HepG2 (cell line): Measurements from ENCODE around the gene SERPINI1. TPM values are rescaled to one million over a fixed set of nuclear protein-coding genes. Genes with fewer than 3 reads are reported as not detected.

ENCODE experiments used
- ATAC-seq: fragments of 200-7000 bp; cut with Tn5 transposase; 3 replicates; pipeline ENCODE4 v1.9.1; 2020; ENCODE audit warnings: mild to moderate bottlenecking, moderate library complexity
- BruUV-seq: library from RNA; stranded (reverse); fragments of 400-500 nt; replicated peaks from 2 replicates; lab custom pipeline; 2021; lab: Mats Ljungman, UMichigan
- CTCF ChIA-PET: fragments of 300-600 bp; formaldehyde crosslinking; extraction: SDS; loops from one replicate; lab custom pipeline; 2021; ENCODE audit warnings: low total read pairs, inconsistent platforms, low intra/inter-chr PET ratio; lab: Yijun Ruan, JAX
- POLR2A ChIA-PET: fragments of 350-600 bp; sonication (Branson Sonifier 250); formaldehyde crosslinking; loops from one replicate; lab custom pipeline; 2020; ENCODE audit warnings: antibody characterized with exemption, inconsistent platforms; lab: Yijun Ruan, JAX
- DNase-seq: peaks from one replicate; pipeline ENCODE4 v3.0.0-alpha.2; 2015; ENCODE audit warnings: low spot score
- FAIRE-seq: peaks from 3 replicates; lab custom pipeline; 2011; peaks lifted over from hg19 to GRCh38; lab: Jason Lieb, UNC
- H2AFZ ChIP-seq: one replicate; pipeline ENCODE4 v1.6.1; 2011; ENCODE audit warnings: low read length, inconsistent platforms
- H3K27ac ChIP-seq: fragments of 300-600 bp; 3 replicates; pipeline ENCODE4 v1.8.0; 2011; ENCODE audit warnings: mixed run types, mild to moderate bottlenecking, mixed read lengths, low read length, inconsistent platforms; ENCODE audit not compliant: insufficient read depth; ENCODE audit errors: extremely low read length
- H3K27me3 ChIP-seq, 2 experiments: fragments of 200-600 bp in 1 of 2; 2 replicates in 1 of 2; 3 replicates in 1 of 2; pipeline versions ENCODE4 v1.6.0 to v1.8.0; 2011; ENCODE audit warnings: low read length in 2 of 2, mild to moderate bottlenecking in 2 of 2, moderate library complexity in 2 of 2, inconsistent platforms in 1 of 2; ENCODE audit not compliant: insufficient read depth in 2 of 2, control insufficient read depth in 1 of 2
- H3K36me3 ChIP-seq, 2 experiments: fragments of 200-600 bp in 1 of 2; replicated peaks in 1 of 2; 2 replicates in 1 of 2; 3 replicates in 1 of 2; pipeline versions ENCODE4 v1.5.1 to v1.8.0; 2011; ENCODE audit warnings: low read length in 2 of 2, inconsistent platforms in 1 of 2; ENCODE audit not compliant: insufficient read depth in 2 of 2, control insufficient read depth in 1 of 2
- H3K4me1 ChIP-seq: 2 replicates; pipeline ENCODE4 v1.5.1; 2012; ENCODE audit warnings: low read length, inconsistent platforms; ENCODE audit not compliant: insufficient read depth
- H3K4me2 ChIP-seq: 2 replicates; pipeline ENCODE4 v1.6.0; 2011; ENCODE audit warnings: low read depth, low read length, inconsistent platforms
- H3K4me3 ChIP-seq, 3 experiments: fragments of 200-600 bp in 1 of 3; sonication (generic), shearing (Covaris generic) in 1 of 3; replicated peaks in 1 of 3; 2 replicates each; pipeline ENCODE4 v1.5.1; 2011 to 2016; ENCODE audit warnings: low read length in 3 of 3, inconsistent platforms in 2 of 3, low read depth in 2 of 3, mild to moderate bottlenecking in 2 of 3, control low read depth in 1 of 3, mixed read lengths in 1 of 3; ENCODE audit not compliant: insufficient read depth in 1 of 3
- H3K79me2 ChIP-seq: one replicate; pipeline ENCODE4 v1.6.1; 2011; ENCODE audit warnings: low read length, inconsistent platforms; ENCODE audit not compliant: insufficient read depth
- H3K9ac ChIP-seq: 2 replicates; pipeline ENCODE4 v1.6.0; 2011; ENCODE audit warnings: mild to moderate bottlenecking, low read depth, low read length, inconsistent platforms; ENCODE audit not compliant: insufficient read depth
- H3K9me3 ChIP-seq: 2 replicates; pipeline ENCODE4 v1.5.1; 2012; ENCODE audit warnings: mild to moderate bottlenecking, low read length
- H4K20me1 ChIP-seq: 2 replicates; pipeline ENCODE4 v1.6.0; 2011; ENCODE audit warnings: inconsistent platforms, mild to moderate bottlenecking, low read length, moderate library complexity; ENCODE audit not compliant: insufficient read depth
- ARID5B ChIP-seq: IDR thresholded peaks from 2 replicates; pipeline ENCODE4 v1.4.0; 2020; ENCODE audit warnings: mild to moderate bottlenecking, missing genetic modification reagents
- ATAD3A ChIP-seq: sonication (generic); formaldehyde crosslinking; IDR thresholded peaks from 2 replicates; pipeline ENCODE4 v1.4.0; 2020; ENCODE audit warnings: missing genetic modification reagents
- FOXC1 ChIP-seq: sonication (generic); formaldehyde crosslinking; IDR thresholded peaks from 2 replicates; pipeline ENCODE4 v1.8.0; 2022; ENCODE audit warnings: mild to moderate bottlenecking, missing genetic modification reagents, borderline replicate concordance
- HOXD1 ChIP-seq: sonication (generic); formaldehyde crosslinking; IDR thresholded peaks from 2 replicates; pipeline ENCODE4 v1.5.0; 2020; ENCODE audit warnings: missing genetic modification reagents
- NFAT5 ChIP-seq: sonication (generic); formaldehyde crosslinking; IDR thresholded peaks from 2 replicates; pipeline ENCODE4 v1.4.0; 2020; ENCODE audit warnings: missing genetic modification reagents
- PRDM4 ChIP-seq: sonication (generic); formaldehyde crosslinking; IDR thresholded peaks from 2 replicates; pipeline ENCODE4 v1.9.0; 2021; ENCODE audit warnings: missing genetic modification reagents, borderline replicate concordance
- RCOR2 ChIP-seq: IDR thresholded peaks from 2 replicates; pipeline ENCODE4 v1.6.1; 2016; ENCODE audit warnings: missing biosample characterization, missing genetic modification reagents
- ZNF124 ChIP-seq: sonication (generic); formaldehyde crosslinking; IDR thresholded peaks from 2 replicates; pipeline ENCODE4 v1.4.0; 2020; ENCODE audit warnings: missing genetic modification reagents
- ZNF232 ChIP-seq: sonication (generic); formaldehyde crosslinking; IDR thresholded peaks from 2 replicates; pipeline ENCODE4 v1.4.0; 2020; ENCODE audit warnings: missing genetic modification reagents, borderline replicate concordance
- ZNF260 ChIP-seq: sonication (generic); formaldehyde crosslinking; IDR thresholded peaks from 2 replicates; pipeline ENCODE4 v1.4.0; 2020; ENCODE audit warnings: missing genetic modification reagents, low read depth, mild to moderate bottlenecking, borderline replicate concordance
- ZNF746 ChIP-seq: sonication (generic); formaldehyde crosslinking; IDR thresholded peaks from 2 replicates; pipeline ENCODE4 v1.8.0; 2022; ENCODE audit warnings: mild to moderate bottlenecking, missing genetic modification reagents
- ZNF841 ChIP-seq: sonication (generic); formaldehyde crosslinking; IDR thresholded peaks from 2 replicates; pipeline ENCODE4 v1.8.1; 2023; ENCODE audit warnings: missing genetic modification reagents, borderline replicate concordance
- WGBS: methylation state at CpG from one replicate; pipeline ENCODE4 v1.1.6; 2017; ENCODE audit warnings: low lambda C conversion rate; 5-methylcytosine and 5-hydroxymethylcytosine counted together
- in situ Hi-C: cut with HindIII; loops from 2 replicates; pipeline ENCODE4 v1.10.0; 2017; ENCODE audit warnings: low pct_unique_long_range_greater_than_20kb; ENCODE audit not compliant: extremely low pct_ligation_motif_present
- intact Hi-C: fragments of 100-400 bp; cut with micrococcal nuclease; formaldehyde crosslinking; loops from one replicate; pipeline ENCODE4 v1.10.0; 2022; ENCODE audit not compliant: unreplicated experiment
- polyA plus RNA-seq, 8 experiments: library from polyadenylated mRNA; depleted of rRNA in 3 of 8; stranded (reverse) in 7 of 8; unstranded in 1 of 8; fragments of >200 nt; fragmentation: Illumina TruSeq in 4 of 8; extraction: Trizol in 4 of 8; gene quantifications; 2 replicates each; pipeline versions ENCODE4 v1.2.1 to v1.2.3, GENCODE V29; 2011 to 2016; ENCODE audit warnings: low read depth in 4 of 8, missing spikeins in 1 of 8, mixed read lengths in 1 of 8; ENCODE audit not compliant: insufficient read depth in 1 of 8
- total RNA-seq, 5 experiments: library from RNA; depleted of rRNA; stranded (reverse); fragments of >200 nt; fragmentation: Illumina TruSeq; extraction: Trizol; gene quantifications; 2 replicates each; pipeline ENCODE4 v1.2.3, GENCODE V29; 2016; ENCODE audit warnings: low read depth in 1 of 5

The SERPINI1 gene
- total and polyA plus RNA-seq, 2 of the 13 experiments (the other 11 are each of a cell fraction or from before 2014, with no cell fraction given) = 14.7 to 58.0 TPM

- TF ChIP-seq PRDM4 (no peak), ARID5B (CRISPR knock-in tag) (no peak), ZNF746 (CRISPR knock-in tag) (no peak), ZNF124 (CRISPR knock-in tag) (no peak), RCOR2 (CRISPR knock-in tag) (no peak), ATAD3A (CRISPR knock-in tag) (no peak)
Measured at GRCh38 chr3:167780214-167780883, 44.8 kb downstream of the SERPINI1 start (continued).

- in situ Hi-C loops = no loop called here
- TF ChIP-seq NFAT5 (CRISPR knock-in tag) (no peak), FOXC1 (CRISPR knock-in tag) (no peak), ZNF841 (CRISPR knock-in tag) (no peak), ZNF232 (no peak), ZNF260 (CRISPR knock-in tag) (no peak), HOXD1 (no peak)
Measured at GRCh38 chr3:167783781-167784180, 48.3 kb downstream of the SERPINI1 start.

More at GRCh38 chr3:167783781-167784180, 48.3 kb downstream of the SERPINI1 start:
- Histone ChIP-seq H2AFZ (no peak overlapping the region), H3K36me3 (no peaks in the 10 kb centered on the region), H3K4me1 (peaks cover 23% of the 10 kb centered on the region), H3K4me2 (no peak overlapping the region), H3K9me3 (peaks cover under 1% of the 10 kb centered on the region; the same call in 1 of the 2 replicates), H3K9ac (no peak overlapping the region), H3K27ac (no peak overlapping the region), H3K27me3 (no peaks in the 10 kb centered on the region), H3K4me3 (no peak overlapping the region), H4K20me1 (no peaks in the 10 kb centered on the region), H3K79me2 (no peaks in the 10 kb centered on the region)
- intact Hi-C loops = no loop called here
- ChIA-PET CTCF (no interaction called here), POLR2A (no interaction called here)
- FAIRE-seq (no peak), DNase-seq (no peak), ATAC-seq (no peak)
- WGBS = 20% methylated on average over 1 of the region's 1 CpG
- no TSS peak for BruUV-seq
